Prostate gland (tissue), 2 donors: Measurements from ENCODE around the gene PPP1R37.

Experiments
- CTCF ChIP-seq, 4 experiments: fragments of 200-600 bp in 2 of 4; fragments of 450-650 bp in 2 of 4; sonication (generic) in 2 of 4; IDR thresholded peaks; 1 replicate in 3 of 4; 2 replicates in 1 of 4; pipeline ENCODE4 v1.5.1; 2016 to 2019; ENCODE audit warnings: antibody characterized with exemption in 4 of 4, mild to moderate bottlenecking in 2 of 4, moderate library complexity in 2 of 4
- POLR2AphosphoS5 ChIP-seq: sonication (generic); formaldehyde crosslinking; IDR thresholded peaks from one replicate; pipeline ENCODE4 v1.6.1; 2017; ENCODE audit warnings: antibody characterized with exemption

- TF ChIP-seq CTCF (IDR thresholded peaks at IDR 0.05) = no peak
- no peak for TF ChIP-seq POLR2AphosphoS5
Measured at GRCh38 chr19:45078390-45079062, 14.5 kb upstream of the PPP1R37 start.
